ENCODE results near the gene CNOT3. TPM values are rescaled to one million over a fixed set of nuclear protein-coding genes. Genes with fewer than 3 reads are reported as not detected.

CNOT3 gene
- total and polyA plus RNA-seq, 2 donors (not counting 1 experiment from before 2014, with no cell fraction given), result 28.1 to 82.1 TPM

DNA sequence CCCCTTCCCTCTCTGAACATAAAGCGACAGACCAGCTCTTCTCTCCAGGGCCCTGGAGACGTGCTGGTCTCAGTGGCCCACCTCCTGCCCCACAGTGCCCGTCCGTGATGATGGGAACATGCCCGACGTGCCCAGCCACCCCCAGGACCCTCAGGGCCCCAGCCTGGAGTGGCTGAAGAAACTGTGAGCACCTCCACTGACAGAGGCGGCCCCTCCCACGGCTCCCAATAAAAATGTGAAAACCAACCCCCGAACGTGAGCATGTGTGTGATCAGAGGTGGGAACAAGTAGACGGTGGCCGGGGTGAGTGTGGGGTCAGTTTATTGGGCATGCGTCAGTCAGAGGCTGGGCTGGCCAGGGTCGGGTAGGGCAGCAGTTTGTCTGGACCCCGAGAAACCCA is 30.8 kb upstream of the CNOT3 start:
- Mint-ChIP-seq H3K9me3 (ENCODE audit: insufficient read depth) (no peaks in the 10 kb centered on the region), H3K27me3 (no peaks in the 10 kb centered on the region), H3K4me3 (no peak overlapping the region), H3K27ac (no peak overlapping the region), H3K4me1 (peaks cover 22% of the 10 kb centered on the region)
- TF ChIP-seq, protein P1, sequence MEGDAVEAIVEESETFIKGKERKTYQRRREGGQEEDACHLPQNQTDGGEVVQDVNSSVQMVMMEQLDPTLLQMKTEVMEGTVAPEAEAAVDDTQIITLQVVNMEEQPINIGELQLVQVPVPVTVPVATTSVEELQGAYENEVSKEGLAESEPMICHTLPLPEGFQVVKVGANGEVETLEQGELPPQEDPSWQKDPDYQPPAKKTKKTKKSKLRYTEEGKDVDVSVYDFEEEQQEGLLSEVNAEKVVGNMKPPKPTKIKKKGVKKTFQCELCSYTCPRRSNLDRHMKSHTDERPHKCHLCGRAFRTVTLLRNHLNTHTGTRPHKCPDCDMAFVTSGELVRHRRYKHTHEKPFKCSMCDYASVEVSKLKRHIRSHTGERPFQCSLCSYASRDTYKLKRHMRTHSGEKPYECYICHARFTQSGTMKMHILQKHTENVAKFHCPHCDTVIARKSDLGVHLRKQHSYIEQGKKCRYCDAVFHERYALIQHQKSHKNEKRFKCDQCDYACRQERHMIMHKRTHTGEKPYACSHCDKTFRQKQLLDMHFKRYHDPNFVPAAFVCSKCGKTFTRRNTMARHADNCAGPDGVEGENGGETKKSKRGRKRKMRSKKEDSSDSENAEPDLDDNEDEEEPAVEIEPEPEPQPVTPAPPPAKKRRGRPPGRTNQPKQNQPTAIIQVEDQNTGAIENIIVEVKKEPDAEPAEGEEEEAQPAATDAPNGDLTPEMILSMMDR (IDR thresholded peaks at IDR 0.05), result no peak
- no peak for TF ChIP-seq EZH2 (IDR thresholded peaks at IDR 0.05; ENCODE audit: borderline replicate concordance, insufficient read depth, low read depth, low read length, poor library complexity, severe bottlenecking)
- DNase-seq, result no peak
- Histone ChIP-seq H3K4me2 (replicated peaks; ENCODE audit: low read depth, low read length, poor library complexity, severe bottlenecking) (no peak overlapping the region), H4K20me1 (ENCODE audit: control insufficient read depth, insufficient read depth, low read length, poor library complexity, severe bottlenecking) (peaks cover 9% of the 10 kb centered on the region), H3K4me1 (ENCODE audit: control insufficient read depth in 2 of 2, insufficient read depth in 2 of 2, low read length in 2 of 2) (peaks cover 6 to 13% of the 10 kb centered on the region in 2 donors), H2AFZ (ENCODE audit: insufficient read depth, low read depth, low read length, poor library complexity, severe bottlenecking) (no peak overlapping the region), H3K36me3 (replicated peaks in 1 of 2; ENCODE audit: control extremely low read depth in 1 of 2, control insufficient read depth in 1 of 2, extremely low read depth in 1 of 2, insufficient read depth in 2 of 2, low read length in 1 of 2) (peaks cover 2 to 34% of the 10 kb centered on the region in 2 experiments), H3K9ac (ENCODE audit: low read length) (no peak overlapping the region), H3K9me3 (ENCODE audit: control extremely low read depth in 1 of 3, control insufficient read depth in 2 of 3, insufficient read depth in 1 of 3, low read length in 2 of 3) (peaks cover 0 to 4% (median 0%) of the 10 kb centered on the region in 3 donors), H3K79me2 (ENCODE audit: control insufficient read depth, insufficient read depth, low read length) (peaks cover 57% of the 10 kb centered on the region), H3K4me3 (ENCODE audit: control extremely low read depth in 1 of 5, extremely low read depth in 1 of 5, insufficient read depth in 1 of 5, low read depth in 2 of 5, low read length in 4 of 5) (no peak overlapping the region), H3K27ac (ENCODE audit: low read length in 2 of 2) (no peak overlapping the region), H3K27me3 (replicated peaks in 1 of 4; ENCODE audit: control extremely low read depth in 1 of 4, control insufficient read depth in 3 of 4, insufficient read depth in 4 of 4, low read length in 3 of 4) (no peaks in the 10 kb centered on the region)
- CTCF ChIA-PET, result interaction anchor here (0.6 kb wide), 1 partner anchor 234 kb away, joined by 3 read pairs; no protein-coding TSS in a partner anchor
- 93% methylated on average over 12 of the region's 15 CpGs for WGBS (ENCODE audit: insufficient coverage)
- POLR2A ChIA-PET, result no interaction called here
- intact Hi-C loops (cut with micrococcal nuclease), result no loop called here
- ATAC-seq (ENCODE audit: low read depth), result no peak

DNA sequence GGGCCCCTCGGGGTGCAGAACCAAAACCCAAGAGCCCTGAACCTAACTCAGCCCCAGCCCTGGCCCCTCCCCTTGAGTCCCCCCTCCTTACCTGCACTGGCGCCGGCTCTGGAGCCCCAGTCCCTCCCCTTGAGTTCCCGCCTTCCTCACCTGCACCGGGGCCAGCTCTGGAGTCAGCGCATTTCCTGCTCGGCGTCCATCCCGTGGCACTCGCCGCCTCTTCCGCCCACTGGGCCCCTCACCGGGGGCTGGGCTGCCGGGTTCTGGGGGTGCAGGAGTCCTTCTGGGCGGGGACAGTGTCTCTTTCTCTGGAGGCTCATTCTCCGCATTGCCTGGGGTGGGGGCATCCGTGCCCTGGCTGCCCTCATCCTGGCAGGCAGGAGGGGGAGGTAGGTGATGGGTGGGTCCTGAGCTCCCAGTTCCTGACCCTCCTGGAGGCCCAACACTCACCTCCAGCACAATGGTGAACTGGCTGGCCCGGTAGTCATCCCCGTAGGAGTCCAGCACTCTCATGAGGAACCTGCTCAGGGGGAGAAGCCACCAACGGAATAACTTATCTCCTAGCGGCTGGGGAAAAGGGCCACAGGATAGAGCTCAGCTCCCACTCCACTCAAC is 29.6 kb upstream of the CNOT3 start:
- H3K4me1 Mint-ChIP-seq, result peaks cover 15% of the 10 kb centered on the region
- H3K27ac Mint-ChIP-seq, result no peak overlapping the region
- ChIA-PET POLR2A (no interaction called here), CTCF (interaction anchor here (1.7 kb wide), 1 partner anchor 12 kb away, joined by 4 read pairs; no protein-coding TSS in a partner anchor)
- no peaks in the 10 kb centered on the region for H3K9me3 ChIP-seq (ENCODE audit: control extremely low read depth in 1 of 3, control insufficient read depth in 2 of 3, insufficient read depth in 1 of 3, low read length in 2 of 3)
- peaks cover 6 to 8% of the 10 kb centered on the region in 2 donors for H3K4me1 ChIP-seq (ENCODE audit: control insufficient read depth in 2 of 2, insufficient read depth in 2 of 2, low read length in 2 of 2)
- DNase-seq, result no peak
- H3K79me2 ChIP-seq (ENCODE audit: control insufficient read depth, insufficient read depth, low read length), result peaks cover 56% of the 10 kb centered on the region
- no peaks in the 10 kb centered on the region for H3K27me3 ChIP-seq (replicated peaks in 1 of 4; ENCODE audit: control extremely low read depth in 1 of 4, control insufficient read depth in 3 of 4, insufficient read depth in 4 of 4, low read length in 3 of 4)
- no peak overlapping the region for H2AFZ ChIP-seq (ENCODE audit: insufficient read depth, low read depth, low read length, poor library complexity, severe bottlenecking)
- peaks cover 2 to 34% of the 10 kb centered on the region in 2 experiments for H3K36me3 ChIP-seq (replicated peaks in 1 of 2; ENCODE audit: control extremely low read depth in 1 of 2, control insufficient read depth in 1 of 2, extremely low read depth in 1 of 2, insufficient read depth in 2 of 2, low read length in 1 of 2)
- TF ChIP-seq EZH2 (IDR thresholded peaks at IDR 0.05; ENCODE audit: borderline replicate concordance, insufficient read depth, low read depth, low read length, poor library complexity, severe bottlenecking), result no peak
- TF ChIP-seq, protein P1 (IDR thresholded peaks at IDR 0.05), result no peak
- intact Hi-C loops (cut with micrococcal nuclease), result no loop called here
- no peak overlapping the region for H3K4me3 Mint-ChIP-seq
- H3K27ac ChIP-seq (ENCODE audit: low read length in 2 of 2), result no peak overlapping the region
- H4K20me1 ChIP-seq (ENCODE audit: control insufficient read depth, insufficient read depth, low read length, poor library complexity, severe bottlenecking), result peaks cover 9% of the 10 kb centered on the region
- no peak for ATAC-seq (ENCODE audit: low read depth)
- H3K4me3 ChIP-seq (ENCODE audit: control extremely low read depth in 1 of 5, extremely low read depth in 1 of 5, insufficient read depth in 1 of 5, low read depth in 2 of 5, low read length in 4 of 5), result no peak overlapping the region
- H3K9ac ChIP-seq (ENCODE audit: low read length), result no peak overlapping the region
- no peaks in the 10 kb centered on the region for H3K9me3 Mint-ChIP-seq (ENCODE audit: insufficient read depth)
- 93% methylated on average over 19 of the region's 21 CpGs for whole genome bisulfite sequencing (ENCODE audit: insufficient coverage)
- no peak overlapping the region for H3K4me2 ChIP-seq (replicated peaks; ENCODE audit: low read depth, low read length, poor library complexity, severe bottlenecking)
- no peaks in the 10 kb centered on the region for H3K27me3 Mint-ChIP-seq
